Skin of body (tissue), 2 donors: ENCODE data around the gene BCL2L11. TPM values are rescaled to one million over a fixed set of nuclear protein-coding genes. Genes with fewer than 3 reads are reported as not detected.
"Not testable (repeated sequence)": the region's sequence is repeated elsewhere in the genome, so short reads cannot be mapped to it uniquely, and the experiment has no call there.

Experiments used
- DNase-seq: peaks from one replicate; lab custom pipeline; 2025; lab: John Stamatoyannopoulos, UW
- total RNA-seq: library from RNA; depleted of rRNA; stranded (reverse); fragments of >200 nt; gene quantifications from one replicate; pipeline ENCODE4 v1.2.3, GENCODE V29; 2014

Gene BCL2L11, protein sequence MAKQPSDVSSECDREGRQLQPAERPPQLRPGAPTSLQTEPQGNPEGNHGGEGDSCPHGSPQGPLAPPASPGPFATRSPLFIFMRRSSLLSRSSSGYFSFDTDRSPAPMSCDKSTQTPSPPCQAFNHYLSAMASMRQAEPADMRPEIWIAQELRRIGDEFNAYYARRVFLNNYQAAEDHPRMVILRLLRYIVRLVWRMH
- 10.7 TPM for total RNA-seq

DNA sequence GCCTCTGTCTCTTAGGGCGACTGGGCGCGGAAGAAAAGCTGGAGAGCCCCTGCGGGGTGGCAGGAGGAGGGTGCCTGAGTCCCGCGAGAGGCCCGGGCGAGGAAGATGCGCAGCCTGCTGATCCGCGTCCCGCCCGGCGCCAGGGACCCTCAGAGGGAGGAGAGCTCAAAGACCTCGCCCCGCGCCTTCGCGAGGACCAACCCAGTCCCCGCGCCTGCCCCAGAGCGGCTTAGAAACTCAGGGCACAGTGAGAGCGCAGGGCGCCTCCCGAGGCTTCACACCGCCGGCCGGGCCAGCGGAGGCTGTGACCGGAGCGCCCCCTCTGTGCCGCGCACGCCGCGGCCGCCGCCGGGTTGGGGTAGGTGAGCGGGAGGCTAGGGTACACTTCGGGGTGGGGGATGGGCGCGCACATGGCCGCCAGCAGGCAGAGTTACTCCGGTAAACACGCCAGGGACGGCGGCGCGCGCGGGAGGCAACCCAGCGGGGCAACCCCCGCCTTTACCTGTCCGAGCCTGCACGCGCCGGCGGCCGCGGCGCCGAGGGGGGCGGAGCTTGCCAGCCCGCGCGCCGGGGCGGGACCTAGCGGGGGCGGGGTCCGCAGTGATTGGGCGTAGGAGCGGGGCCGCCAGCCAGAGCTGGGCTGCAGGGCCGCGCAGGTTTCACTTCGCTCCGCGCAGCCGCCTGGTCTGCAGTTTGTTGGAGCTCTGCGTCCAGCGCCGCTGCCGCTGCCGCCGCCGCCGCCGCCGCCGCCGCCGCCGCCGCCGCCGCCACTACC is at the start of gene BCL2L11:
TSS of gene BCL2L11 (plus strand) at position 662 of the 775 bp plus-strand sequence. CDS start 2,832 bp downstream, outside the sequence.
- DNase-seq = peak; percentile 66

DNA sequence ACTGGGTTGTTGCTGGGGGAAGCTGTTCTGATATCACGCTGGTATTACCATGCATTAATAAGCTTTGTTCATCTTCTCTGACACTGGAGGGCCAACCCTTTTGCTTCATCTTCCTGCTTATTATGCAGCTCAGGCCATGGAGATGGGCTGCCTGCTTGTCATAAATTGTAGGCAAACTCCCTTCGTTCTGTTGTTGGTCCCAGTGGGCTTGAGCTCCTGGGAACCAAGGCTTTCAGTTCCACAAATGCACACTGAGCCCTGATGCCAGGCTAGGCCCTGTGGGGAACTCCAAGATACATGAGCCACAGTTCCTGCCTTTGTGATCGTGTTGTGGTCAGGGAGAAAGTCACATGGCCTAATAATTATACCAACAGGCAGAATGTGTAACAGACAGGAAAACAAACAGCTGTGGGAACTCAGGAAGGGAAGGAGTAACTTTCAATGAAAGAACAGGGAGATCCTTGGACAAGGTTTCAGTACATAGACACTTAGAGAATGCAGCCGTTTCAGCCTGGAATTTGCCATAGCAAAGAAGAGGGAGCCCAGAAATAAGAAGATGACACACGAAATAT is 49.0 kb upstream of the BCL2L11 start:
- peak; percentile 19 for DNase-seq

DNA sequence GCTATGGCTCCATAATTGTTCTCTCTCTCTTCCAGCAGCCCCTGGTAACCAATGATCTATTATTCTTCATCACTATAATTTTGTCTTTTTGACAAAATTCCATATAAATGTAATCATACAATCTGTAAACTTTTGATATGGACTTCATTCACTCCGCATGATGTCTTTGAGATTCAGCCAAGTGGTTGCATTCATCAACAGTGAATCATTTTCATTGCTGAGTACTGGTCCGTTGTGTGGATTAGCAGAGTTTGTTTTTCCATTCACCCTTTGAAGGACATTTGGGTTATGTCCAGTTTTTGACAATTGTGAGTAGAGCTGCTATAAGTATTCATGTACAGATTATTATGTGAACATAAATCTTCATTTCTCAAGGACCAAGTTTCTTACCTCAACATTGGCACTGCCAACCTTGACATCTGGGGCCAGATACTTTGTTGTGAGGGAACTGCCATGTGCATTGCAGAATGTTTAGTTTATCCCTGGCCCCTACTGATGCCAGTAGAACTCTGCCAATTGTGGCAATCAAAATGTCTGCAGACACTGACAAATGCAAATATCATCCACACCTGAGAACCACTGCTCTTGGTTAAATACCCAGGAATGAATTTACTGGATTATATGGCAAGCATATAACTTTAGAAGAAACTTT is 48.4 kb upstream of the BCL2L11 start:
- DNase-seq = peak; percentile 44

DNA sequence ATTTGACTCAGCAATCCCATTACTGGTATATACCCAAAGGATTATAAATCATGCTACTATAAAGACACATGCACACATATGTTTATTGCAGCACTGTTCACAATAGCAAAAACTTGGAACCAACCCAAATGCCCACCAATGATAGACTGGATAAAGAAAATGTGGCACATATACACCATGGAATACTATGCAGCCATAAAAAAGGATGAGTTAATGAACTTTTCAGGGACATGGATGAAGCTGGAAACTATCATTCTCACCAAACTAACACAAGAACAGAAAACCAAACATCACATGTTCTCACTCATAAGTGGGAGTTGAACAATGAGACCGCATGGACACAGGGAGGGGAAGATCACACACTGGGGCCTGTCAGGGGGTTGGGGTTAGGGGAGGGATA is 38.1 kb upstream of the BCL2L11 start:
- DNase-seq = not testable (repeated sequence)

DNA sequence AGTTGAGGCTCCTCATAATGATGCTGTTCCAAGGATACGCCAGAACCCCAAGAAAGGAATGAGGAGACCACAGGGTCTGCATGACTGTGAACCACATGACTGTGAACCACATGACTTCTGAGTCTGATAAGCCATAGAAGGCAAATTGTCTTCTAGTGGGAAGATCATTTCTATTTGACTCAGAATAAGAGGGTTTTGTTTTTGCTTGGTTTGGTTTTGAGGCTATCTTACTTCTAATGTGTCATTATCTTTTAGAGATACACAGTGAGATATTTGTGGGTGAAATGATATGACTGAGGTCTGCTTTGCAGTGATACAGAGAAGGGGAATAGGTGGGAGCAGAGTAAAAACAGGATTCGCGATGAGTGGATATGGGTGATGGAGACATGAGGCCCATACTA is 28.9 kb upstream of the BCL2L11 start:
- no peak for DNase-seq

DNA sequence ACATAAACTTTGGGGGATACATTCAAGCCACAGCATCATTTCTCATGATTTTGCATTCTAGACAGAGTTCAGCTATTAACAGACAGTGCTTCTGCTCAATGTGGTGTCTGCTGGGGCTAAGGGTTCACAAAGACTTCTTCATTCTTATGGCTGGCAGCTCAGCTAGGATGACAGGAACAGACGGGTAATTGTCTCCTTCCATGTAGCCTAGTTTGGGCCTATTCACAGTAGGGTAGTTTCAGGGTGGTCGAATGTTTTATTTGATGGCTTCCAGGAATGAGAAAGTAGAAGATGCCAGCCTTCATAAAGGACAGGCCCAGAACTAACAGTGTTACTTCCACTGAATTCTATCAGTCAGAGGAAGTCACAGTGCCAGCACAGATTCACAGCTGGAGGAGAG is 26.0 kb upstream of the BCL2L11 start:
- no peak for DNase-seq

DNA sequence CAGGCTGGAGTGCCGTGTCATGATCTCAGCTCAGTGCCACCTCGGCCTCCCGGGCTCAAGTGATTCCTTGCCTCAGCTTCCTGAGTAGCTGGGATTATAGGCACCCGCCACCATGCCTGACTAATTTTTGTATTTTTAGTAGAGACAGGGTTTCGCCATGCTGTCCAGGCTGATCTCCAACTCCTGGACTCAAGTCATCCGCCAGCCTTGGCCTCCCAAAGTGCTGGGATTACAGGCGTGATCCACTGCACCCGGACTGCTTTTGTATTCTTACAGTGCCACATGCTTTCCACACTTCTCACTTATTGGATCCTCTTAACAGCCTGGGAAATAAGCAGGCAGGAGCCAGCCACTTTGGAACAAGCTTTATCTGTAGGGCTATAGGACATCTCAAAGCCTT is 25.3 kb upstream of the BCL2L11 start:
- no peak for DNase-seq

DNA sequence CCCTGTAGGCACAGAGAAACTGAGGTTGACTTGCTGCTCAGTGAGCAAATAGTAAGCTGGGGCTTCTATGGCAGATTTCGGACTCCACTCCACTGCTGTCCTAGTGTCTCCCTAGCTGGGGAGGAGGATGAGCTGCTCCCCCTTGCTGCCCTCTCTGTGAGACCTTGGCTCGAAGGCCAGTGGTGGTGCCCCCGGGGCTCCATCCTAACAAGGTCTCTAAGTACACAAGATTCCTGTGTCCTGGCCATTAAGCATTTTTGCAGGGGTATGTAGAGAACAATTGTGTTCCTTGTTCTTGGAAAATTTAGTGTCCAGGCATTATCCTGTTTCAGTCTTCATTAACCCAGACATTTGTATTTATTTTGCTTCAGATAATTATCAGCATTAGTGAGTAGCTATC is 21.3 kb upstream of the BCL2L11 start:
- no peak for DNase-seq

DNA sequence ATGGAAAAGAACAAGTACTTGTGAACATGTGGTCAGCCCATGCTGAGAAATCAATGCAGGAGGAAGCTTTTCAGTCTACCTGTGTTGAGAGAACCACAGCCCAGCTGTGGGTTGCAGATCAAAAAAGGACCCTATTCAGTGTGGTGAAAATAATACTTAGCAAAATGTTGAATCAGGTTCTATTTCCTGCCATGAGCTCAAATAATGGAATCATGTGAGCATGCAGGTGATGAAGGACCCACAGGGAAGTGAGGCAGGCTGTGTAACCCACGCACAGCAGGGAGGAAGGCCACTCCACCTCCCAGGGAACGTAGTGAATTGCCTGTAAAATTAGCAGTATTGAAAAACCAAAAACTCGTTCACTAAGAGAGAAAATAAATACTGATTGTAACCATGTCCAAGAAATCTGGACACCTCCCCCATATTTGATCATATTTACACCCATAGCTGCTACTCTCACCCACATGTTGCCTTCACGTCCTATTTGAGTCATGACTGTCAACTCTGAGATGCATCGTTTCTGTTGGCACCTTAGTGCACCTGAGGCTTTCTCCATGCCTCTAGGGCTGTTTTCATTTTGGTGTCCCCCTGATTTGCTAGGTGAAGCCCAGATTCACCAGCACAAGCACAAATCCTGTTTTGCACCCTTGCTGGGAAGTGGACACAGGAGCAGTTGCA is 20.5 kb upstream of the BCL2L11 start:
- no peak for DNase-seq

DNA sequence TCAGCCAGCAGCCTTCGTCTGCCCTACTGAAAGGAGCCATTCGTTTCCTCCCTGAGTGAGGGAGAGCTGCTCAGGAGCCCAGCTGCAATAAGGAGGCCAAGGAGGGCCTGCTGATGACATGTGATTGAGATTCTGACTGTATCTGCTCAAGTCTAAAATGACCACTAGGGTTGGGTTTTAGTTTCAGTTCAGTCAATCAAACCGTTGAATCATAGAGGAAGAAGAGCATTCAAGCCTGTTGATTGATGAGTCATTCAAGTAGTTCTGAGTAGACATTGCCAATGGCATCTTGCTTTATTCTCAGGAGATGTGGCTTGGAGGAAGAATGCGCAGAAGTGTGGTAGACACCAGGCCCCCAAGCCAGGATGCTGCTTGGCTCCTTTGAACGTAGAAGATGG is 19.9 kb upstream of the BCL2L11 start:
- no peak for DNase-seq

DNA sequence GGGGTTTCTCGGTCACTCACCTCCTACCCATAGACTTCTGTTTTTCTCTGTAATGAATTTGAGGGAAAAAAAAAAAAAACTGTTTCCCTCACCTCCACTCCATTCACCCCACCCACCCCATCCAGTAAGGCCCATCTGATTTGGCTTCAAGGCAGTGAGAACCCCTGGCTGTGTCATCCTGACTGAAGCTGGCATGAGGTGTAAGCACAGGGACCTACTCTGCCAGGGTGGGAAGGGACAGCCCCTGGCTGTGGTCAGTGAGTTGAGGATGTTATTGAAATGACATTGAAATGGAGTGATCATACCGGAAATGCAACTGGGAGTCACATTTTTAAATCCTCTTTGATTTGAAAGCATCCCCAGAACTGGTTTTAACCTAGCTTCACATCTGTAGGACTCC is 19.1 kb upstream of the BCL2L11 start:
- DNase-seq = no peak

DNA sequence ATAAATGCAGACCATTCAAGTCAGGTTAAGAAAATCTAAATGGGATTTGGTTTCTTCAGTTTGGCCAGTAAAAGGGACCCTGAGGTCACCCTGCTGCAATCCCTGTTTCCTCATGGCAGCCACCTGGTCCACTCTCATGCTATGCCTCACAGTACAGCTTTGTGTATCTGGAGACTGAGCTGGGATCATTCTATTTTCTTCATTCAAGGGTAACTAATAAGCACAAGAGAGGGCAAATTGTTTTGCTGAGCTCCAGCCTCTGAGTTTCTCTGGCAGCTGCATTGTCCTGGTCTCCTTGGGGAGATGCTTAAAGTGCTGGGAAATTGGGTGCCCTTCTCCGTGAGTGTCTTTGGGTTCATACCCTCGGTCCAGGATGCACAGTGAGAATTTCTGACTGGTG is 18.5 kb upstream of the BCL2L11 start:
- no peak for DNase-seq

DNA sequence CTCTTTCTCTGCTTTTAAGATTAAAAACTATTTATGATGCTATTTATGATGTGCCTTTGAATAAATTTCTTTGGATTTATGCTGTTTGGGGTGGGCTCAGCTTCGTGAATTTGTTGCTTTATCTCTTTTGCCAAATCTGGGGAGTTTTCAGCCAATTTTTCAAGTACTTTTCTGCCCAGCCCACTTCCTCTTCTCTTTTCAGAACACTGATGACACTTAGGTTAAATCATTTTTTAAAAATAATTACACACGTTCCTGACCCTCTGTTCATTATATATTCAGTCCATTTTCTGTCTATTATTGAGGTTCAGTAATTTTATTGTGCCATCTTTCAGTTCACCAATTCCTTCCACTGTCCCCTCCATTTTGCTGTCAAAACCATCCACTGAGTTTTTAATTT is 14.8 kb upstream of the BCL2L11 start:
- no peak for DNase-seq

DNA sequence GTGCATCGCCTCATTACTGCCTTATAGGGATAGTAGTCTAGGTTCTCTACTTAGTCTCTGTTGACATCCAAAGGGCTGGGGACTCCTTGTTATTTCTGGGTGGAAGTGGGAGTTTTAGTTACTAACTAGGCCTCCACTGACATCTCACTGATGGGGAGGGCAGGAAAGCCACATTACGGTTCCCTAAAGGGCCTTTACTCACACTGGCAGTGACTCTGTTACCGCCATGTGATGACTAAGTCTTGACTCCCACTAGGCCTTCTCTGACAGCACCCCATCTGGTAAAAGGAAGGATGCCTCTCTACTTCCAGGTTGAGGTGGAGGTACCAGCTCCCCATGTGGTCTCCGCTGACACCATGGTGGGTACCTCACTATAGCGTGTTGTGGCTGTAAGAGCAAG is 14.0 kb upstream of the BCL2L11 start:
- DNase-seq = no peak

DNA sequence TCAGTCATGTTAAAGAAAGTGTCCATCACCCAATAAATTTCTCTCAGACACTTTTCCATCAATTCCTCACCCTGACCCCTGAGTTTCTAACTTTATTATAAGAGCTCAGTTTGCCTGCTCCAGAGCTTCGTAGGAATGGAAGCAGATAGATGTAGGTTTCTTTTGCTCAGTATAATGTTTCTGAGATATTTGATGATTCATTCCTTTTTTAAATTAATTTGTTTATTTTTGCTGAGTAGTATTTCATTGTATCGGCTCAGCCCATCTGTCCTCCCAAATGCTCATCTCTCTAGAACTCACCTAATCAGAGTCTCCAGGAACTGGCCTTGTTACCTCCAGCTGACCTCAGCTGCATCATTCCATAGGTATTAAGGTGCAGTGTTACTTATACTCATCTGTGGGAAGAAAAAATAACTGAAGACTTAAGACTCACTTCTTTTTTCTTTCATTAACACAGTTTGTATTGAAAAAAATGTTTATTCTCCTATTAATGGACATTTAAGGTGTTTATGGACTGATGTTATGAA is 11.9 kb upstream of the BCL2L11 start:
- no peak for DNase-seq

DNA sequence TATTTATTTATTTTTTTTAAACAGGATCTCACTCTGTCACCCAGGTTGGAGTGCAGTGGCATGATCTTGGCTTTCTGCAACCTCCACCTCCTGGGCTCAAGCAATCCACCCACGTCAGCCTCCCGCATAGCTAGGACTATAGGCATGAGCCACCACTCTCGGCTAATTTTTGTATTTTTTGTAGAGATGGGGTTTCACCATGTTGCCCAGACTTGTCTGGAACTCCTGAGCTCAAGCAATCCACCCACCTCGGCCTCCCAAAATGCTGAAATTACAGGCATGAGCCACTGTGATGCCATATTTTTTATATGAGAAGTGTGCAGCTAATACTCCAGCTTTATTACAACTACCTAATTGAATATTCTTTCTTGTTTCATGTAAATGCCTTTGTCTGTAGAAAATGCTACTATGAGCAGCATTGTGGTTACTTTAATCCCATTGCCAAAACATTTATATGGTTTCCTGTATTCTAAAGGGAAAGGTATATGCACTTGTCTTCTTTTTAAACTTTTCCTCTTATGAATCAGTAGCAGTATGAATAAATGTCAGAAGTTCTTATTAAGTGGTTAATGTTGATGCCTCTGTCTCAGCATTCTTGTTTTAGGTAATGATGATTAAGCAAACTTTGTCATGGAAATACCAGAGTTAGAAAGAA is 9.5 kb upstream of the BCL2L11 start:
- DNase-seq = no peak

DNA sequence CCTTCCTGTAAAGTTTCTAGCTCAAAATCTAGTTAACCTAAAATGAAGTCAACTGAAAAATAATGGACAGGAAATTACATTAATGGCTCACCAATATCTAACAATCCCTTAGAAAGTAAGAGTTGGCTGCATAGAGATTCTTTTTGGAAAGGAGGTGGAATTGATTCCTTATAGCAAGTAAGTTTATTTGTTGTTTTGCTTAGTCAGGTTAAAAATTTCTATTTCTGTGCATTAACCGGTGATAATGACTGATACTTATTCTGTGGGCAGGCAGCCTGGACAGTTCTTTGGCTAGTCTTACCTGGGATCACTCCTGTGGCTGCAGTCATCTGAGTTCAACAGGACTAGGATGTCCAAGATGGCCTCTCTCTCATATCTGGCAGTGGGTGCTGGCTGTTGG is 6.9 kb upstream of the BCL2L11 start:
- DNase-seq = no peak

DNA sequence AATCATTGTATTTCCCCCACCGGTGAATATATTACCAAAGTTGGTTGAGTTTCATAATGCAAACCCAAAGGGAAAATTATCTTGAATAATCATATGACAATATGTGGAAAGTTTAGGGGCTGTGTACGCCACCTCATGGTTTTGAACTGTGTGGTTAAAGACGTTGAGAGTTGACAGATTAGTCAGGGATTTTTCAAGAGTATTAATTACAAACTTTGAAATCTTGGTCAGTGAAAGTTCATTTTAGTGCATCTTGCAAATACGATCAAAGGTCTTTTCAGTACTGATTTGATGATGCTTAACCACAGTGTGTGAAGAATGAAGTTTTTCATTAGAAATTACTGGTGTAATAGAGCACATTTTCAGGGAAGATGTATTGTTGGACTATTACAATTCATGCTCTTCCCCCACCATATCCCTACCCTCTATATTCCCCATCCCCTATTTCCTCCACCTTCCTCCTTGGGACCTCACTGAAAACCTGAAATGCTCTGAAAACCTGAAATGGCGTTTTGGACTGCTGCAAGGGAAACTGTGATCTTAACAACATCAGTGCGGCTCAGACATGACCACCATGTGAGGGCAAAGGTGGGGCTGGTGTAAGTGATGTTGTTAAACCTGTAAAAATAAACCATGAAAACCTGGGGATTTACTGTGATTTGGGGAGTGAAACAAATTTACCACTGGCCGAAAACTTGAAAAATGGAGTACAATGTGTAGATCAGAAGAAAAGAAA is 4.5 kb upstream of the BCL2L11 start:
- DNase-seq = no peak

DNA sequence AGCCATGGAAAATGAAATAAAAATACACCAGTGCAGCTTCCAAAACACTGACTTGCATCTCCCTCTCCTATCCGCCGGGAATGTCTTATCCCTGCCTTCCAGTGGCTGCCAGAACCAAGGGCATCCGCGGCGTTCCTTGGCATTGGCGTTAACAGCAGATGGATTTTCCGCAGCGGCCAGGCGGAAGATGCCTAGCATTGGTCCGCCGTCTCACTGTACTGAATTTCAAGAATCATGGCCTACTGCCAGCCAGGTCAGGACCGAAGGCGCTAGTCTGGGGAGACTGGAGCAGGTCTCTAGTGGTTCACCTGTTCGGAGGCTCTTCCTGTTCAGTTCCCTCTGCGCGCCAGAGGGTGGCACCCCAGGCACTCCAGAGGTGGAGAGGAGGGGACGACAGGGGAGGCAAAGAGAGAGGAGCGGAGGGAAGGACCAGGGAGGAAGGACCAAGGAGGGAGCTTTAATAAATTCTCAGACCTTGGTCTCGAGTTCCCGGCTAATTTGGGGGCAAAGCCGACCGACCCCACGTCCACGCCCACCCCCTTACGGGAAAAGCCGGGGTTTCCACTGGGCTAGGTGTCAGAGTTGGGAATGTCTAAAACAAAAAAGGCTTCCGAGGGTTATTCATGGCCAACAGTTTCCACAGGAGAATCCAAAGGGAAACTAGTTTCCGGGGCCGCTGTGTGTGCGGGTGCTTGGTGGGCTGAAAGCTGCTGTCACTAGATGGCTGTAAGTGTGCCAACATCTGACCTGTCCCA is 3.7 kb upstream of the BCL2L11 start:
- peak; percentile 34 for DNase-seq
